K562 (cell line): ENCODE results near the gene EFCAB12. TPM values are rescaled to one million over a fixed set of nuclear protein-coding genes. Genes with fewer than 3 reads are reported as not detected.

Source experiments
- ATAC-seq: fragments of 200-7000 bp; cut with Tn5 transposase; 3 replicates; pipeline ENCODE4 v1.9.1; 2020; ENCODE audit warnings: moderate library complexity
- BruUV-seq: library from RNA; stranded (reverse); fragments of 400-500 nt; replicated peaks from 2 replicates; lab custom pipeline; 2021; lab: Mats Ljungman, UMichigan
- CTCF ChIA-PET: fragments of 300-600 bp; formaldehyde crosslinking; extraction: SDS; loops from one replicate; lab custom pipeline; 2021; ENCODE audit warnings: low intra/inter-chr PET ratio; lab: Yijun Ruan, JAX
- POLR2A ChIA-PET: fragments of 300-600, 350-650 bp; sonication (Branson Sonifier 250); formaldehyde crosslinking; extraction: SDS; loops from one replicate; lab custom pipeline; 2021; ENCODE audit warnings: antibody characterized with exemption, inconsistent platforms; lab: Yijun Ruan, JAX
- DNase-seq, 4 experiments: peaks; one replicate each; pipeline versions ENCODE4 v3.0.0 to v3.0.0-alpha.2; 2011 to 2018; ENCODE audit warnings: low spot score in 3 of 4, mixed read lengths in 3 of 4; ENCODE audit errors: extremely low read depth in 1 of 4
- FAIRE-seq: peaks from 2 replicates; lab custom pipeline; 2011; peaks lifted over from hg19 to GRCh38; lab: Jason Lieb, UNC
- H2AFZ ChIP-seq: 2 replicates; pipeline ENCODE4 v1.6.0; 2011; ENCODE audit warnings: low read depth, low read length, control low read depth, inconsistent platforms
- H3K27ac ChIP-seq: fragments of 200-600 bp; 3 replicates; pipeline ENCODE4 v1.8.0; 2011; ENCODE audit warnings: low read depth, mild to moderate bottlenecking, control low read depth, inconsistent platforms, low read length, moderate library complexity, mixed read lengths; ENCODE audit errors: extremely low read depth
- H3K27me3 ChIP-seq, 2 experiments: fragments of 300-600 bp in 1 of 2; 2 replicates in 1 of 2; 3 replicates in 1 of 2; pipeline versions ENCODE4 v1.6.0 to v1.8.0; 2011; ENCODE audit warnings: inconsistent platforms in 2 of 2, low read length in 2 of 2, mild to moderate bottlenecking in 1 of 2, mixed read lengths in 1 of 2, moderate library complexity in 1 of 2; ENCODE audit not compliant: control insufficient read depth in 2 of 2, insufficient read depth in 2 of 2
- H3K36me3 ChIP-seq: fragments of 300-600 bp; 3 replicates; pipeline ENCODE4 v1.8.0; 2011; ENCODE audit warnings: mild to moderate bottlenecking, low read length, inconsistent platforms; ENCODE audit not compliant: control insufficient read depth, insufficient read depth
- H3K4me1 ChIP-seq, 2 experiments: fragments of 200-600 bp in 1 of 2; replicated peaks in 1 of 2; 2 replicates in 1 of 2; 3 replicates in 1 of 2; pipeline versions ENCODE4 v1.5.1 to v1.8.0; 2011; ENCODE audit warnings: inconsistent platforms in 2 of 2, low read length in 2 of 2, mild to moderate bottlenecking in 1 of 2, mixed read lengths in 1 of 2, moderate library complexity in 1 of 2; ENCODE audit not compliant: control insufficient read depth in 2 of 2, insufficient read depth in 2 of 2
- H3K4me2 ChIP-seq: 2 replicates; pipeline ENCODE4 v1.6.1; 2011; ENCODE audit warnings: low read length, control low read depth, inconsistent platforms, mixed read lengths; ENCODE audit not compliant: insufficient read depth
- H3K4me3 ChIP-seq: fragments of 200-600 bp; sonication (generic), shearing (Covaris generic); 2 replicates; pipeline ENCODE4 v1.5.1; 2016; ENCODE audit warnings: control low read depth, inconsistent platforms
- H3K79me2 ChIP-seq: fragments of 200-600 bp; 3 replicates; pipeline ENCODE4 v1.8.0; 2011; ENCODE audit warnings: low read length, inconsistent platforms; ENCODE audit not compliant: control insufficient read depth, insufficient read depth
- H3K9ac ChIP-seq, 2 experiments: 2 replicates each; pipeline versions ENCODE4 v1.6.0 to v1.6.1; 2011; ENCODE audit warnings: low read depth in 2 of 2, low read length in 2 of 2, control low read depth in 1 of 2, inconsistent platforms in 1 of 2, mild to moderate bottlenecking in 1 of 2, mixed read lengths in 1 of 2; ENCODE audit not compliant: insufficient read depth in 1 of 2
- H3K9me1 ChIP-seq: one replicate; pipeline ENCODE4 v1.6.0; 2011; ENCODE audit warnings: inconsistent platforms, mild to moderate bottlenecking, low read length, moderate library complexity; ENCODE audit not compliant: control insufficient read depth, insufficient read depth
- H3K9me3 ChIP-seq: replicated peaks from 2 replicates; pipeline ENCODE4 v1.5.1; 2011; ENCODE audit warnings: low read depth, low read length, inconsistent platforms; ENCODE audit not compliant: control insufficient read depth, insufficient read depth
- H4K20me1 ChIP-seq: replicated peaks from 2 replicates; pipeline ENCODE4 v1.6.1; 2011; ENCODE audit warnings: low read length, inconsistent platforms, mixed read lengths; ENCODE audit not compliant: control insufficient read depth, insufficient read depth
- AFF4 ChIP-seq: sonication (generic); formaldehyde crosslinking; IDR thresholded peaks from 2 replicates; pipeline ENCODE4 v1.8.0; 2023; ENCODE audit warnings: mild to moderate bottlenecking, missing genetic modification reagents
- BCLAF1 ChIP-seq, 2 experiments: fragments of 450-650 bp in 1 of 2; IDR thresholded peaks; 2 replicates each; pipeline ENCODE4 v1.6.1; 2011 to 2017; ENCODE audit warnings: low read depth in 2 of 2, antibody characterized with exemption in 1 of 2, borderline replicate concordance in 1 of 2, low read length in 1 of 2, mild to moderate bottlenecking in 1 of 2, mixed read lengths in 1 of 2; ENCODE audit not compliant: control insufficient read depth in 1 of 2
- FOXM1 ChIP-seq, 2 experiments: fragments of 450-650 bp in 1 of 2; sonication (generic) in 1 of 2; formaldehyde crosslinking in 1 of 2; IDR thresholded peaks; 2 replicates each; pipeline versions ENCODE4 v1.6.1 to v1.9.0; 2017 to 2022; ENCODE audit warnings: low read depth in 2 of 2, mild to moderate bottlenecking in 2 of 2, missing genetic modification reagents in 1 of 2, moderate library complexity in 1 of 2
- HDAC2 ChIP-seq: fragments of 450-650 bp; IDR thresholded peaks from 2 replicates; pipeline ENCODE4 v1.6.1; 2016; ENCODE audit warnings: mild to moderate bottlenecking
- POLR2AphosphoS5 ChIP-seq: IDR thresholded peaks from 2 replicates; pipeline ENCODE4 v1.6.1; 2011; ENCODE audit warnings: mild to moderate bottlenecking, low read depth, low read length, moderate library complexity; ENCODE audit not compliant: control insufficient read depth, insufficient read depth
- POLR3A ChIP-seq: IDR thresholded peaks from 2 replicates; pipeline ENCODE4 v1.6.1; 2011; ENCODE audit warnings: borderline replicate concordance, mild to moderate bottlenecking, moderate library complexity; ENCODE audit not compliant: insufficient read length, insufficient read depth; ENCODE audit errors: extremely low read depth
- RBM39 ChIP-seq: fragments of 200-400 bp; formaldehyde crosslinking; optimal IDR thresholded peaks from 2 replicates; pipeline ENCODE3; 2018; ENCODE audit warnings: low read depth, low read length
- SMARCB1 ChIP-seq: IDR thresholded peaks from 2 replicates; pipeline ENCODE4 v1.6.1; 2011; ENCODE audit warnings: improper control_type of control experiment, low read depth; ENCODE audit not compliant: insufficient read length
- TSC22D4 ChIP-seq: fragments of 450-650 bp; IDR thresholded peaks from 2 replicates; pipeline ENCODE4 v1.6.1; 2016; ENCODE audit warnings: missing genetic modification characterization, missing biosample characterization, control low read depth
- ZBTB1 ChIP-seq: sonication (generic); formaldehyde crosslinking; IDR thresholded peaks from 2 replicates; pipeline ENCODE4 v1.8.1; 2023; ENCODE audit warnings: missing genetic modification reagents, low read depth, mild to moderate bottlenecking, borderline replicate concordance
- ZBTB26 ChIP-seq: fragments of 450-650 bp; formaldehyde crosslinking; IDR thresholded peaks from 2 replicates; pipeline ENCODE4 v1.4.0; 2022; ENCODE audit warnings: missing genetic modification characterization
- WGBS: fragments of 100-300 bp; shearing (Covaris generic); methylation state at CpG from one replicate; pipeline ENCODE4 v1.1.6; 2016; ENCODE audit warnings: low coverage, mixed read lengths; ENCODE audit not compliant: insufficient coverage; ENCODE audit errors: missing lambda C conversion rate; 5-methylcytosine and 5-hydroxymethylcytosine counted together
- in situ Hi-C: fragments of 300-500 bp; cut with MboI; formaldehyde crosslinking; loops from 4 replicates; pipeline ENCODE4 v1.15.0; 2018; ENCODE audit warnings: inconsistent platforms, mixed read lengths
- intact Hi-C: fragments of 100-400 bp; cut with micrococcal nuclease; formaldehyde crosslinking; loops from 2 replicates; pipeline ENCODE4 v1.14.2; 2022
- polyA plus RNA-seq, 8 experiments: library from polyadenylated mRNA; depleted of rRNA in 4 of 8; stranded (reverse) in 5 of 8; unstranded in 3 of 8; fragments of >200 nt; fragmentation: Nextera tagmentation in 2 of 8; fragmentation: Illumina TruSeq in 1 of 8; extraction: Ambion mirVana in 2 of 8; extraction: Trizol in 1 of 8; gene quantifications; 2 replicates each; pipeline versions ENCODE4 v1.2.1 to v1.2.3, GENCODE V29; 2011 to 2014; ENCODE audit warnings: inconsistent platforms in 1 of 8, missing spikeins in 1 of 8
- total RNA-seq, 7 experiments: library from RNA; depleted of rRNA in 6 of 7; stranded (reverse); fragments of >200 nt in 6 of 7; fragmentation: Illumina TruSeq in 2 of 7; extraction: Trizol in 2 of 7; gene quantifications; 2 replicates each; pipeline versions ENCODE4 v1.2.1 to v1.2.3, GENCODE V29; 2011 to 2021; ENCODE audit warnings: low replicate concordance in 1 of 7

EFCAB12 gene
- total and polyA plus RNA-seq, 9 of the 15 experiments (the other 6 are each of a cell fraction or from before 2014, with no cell fraction given), result 0.08 to 0.95 (median 0.56) TPM; not detected in 1

GRCh38 chr3:129439226-129439816 lies 10.9 kb upstream of the EFCAB12 start:
- peak overlapping the region; percentile 81 for H3K27ac ChIP-seq
- ATAC-seq (peak; percentile 35), FAIRE-seq (no peak), DNase-seq (peak; percentile 28 to 67 (median 48))
- intact Hi-C loops (loop anchor here (5.0 kb wide), 3 partner anchors 42 to 112 kb away; no protein-coding TSS in a partner anchor), in situ Hi-C loops (no loop called here)
- H2AFZ ChIP-seq, result peak overlapping the region; percentile 76
- peak overlapping the region; percentile 88 for H3K4me2 ChIP-seq
- 0% methylated on average over 17 of the region's 17 CpGs for WGBS
- no peaks in the 10 kb centered on the region for H3K9me3 ChIP-seq
- POLR2A ChIA-PET, result interaction anchor here (0.6 to 5.3 kb wide), 13 partner anchors 10 to 285 kb away, joined by 3 to 67 read pairs (median 4); partner anchors contain the start of gene EFCAB12
- H3K9ac ChIP-seq, result peak overlapping the region; percentile 83 to 95
- H3K79me2 ChIP-seq, result peaks cover 87% of the 10 kb centered on the region
- H3K4me1 ChIP-seq, result peaks cover 7 to 38% of the 10 kb centered on the region in 2 experiments
- peak overlapping the region; percentile 76 for H3K4me3 ChIP-seq
- no peaks in the 10 kb centered on the region for H3K27me3 ChIP-seq
- H3K9me1 ChIP-seq, result no peaks in the 10 kb centered on the region
- TSS peak; percentile 55 for BruUV-seq
- CTCF ChIA-PET, result interaction anchor here (0.6 kb wide), 1 partner anchor 23 kb away, joined by 3 read pairs; no protein-coding TSS in a partner anchor
- no peaks in the 10 kb centered on the region for H4K20me1 ChIP-seq
- peaks cover 38% of the 10 kb centered on the region for H3K36me3 ChIP-seq
- TF ChIP-seq FOXM1 (IDR thresholded peaks at IDR 0.05; ENCODE audit: low read depth) (no peak), FOXM1 (CRISPR knock-in tag; IDR thresholded peaks at IDR 0.05; ENCODE audit: low read depth) (no peak), BCLAF1 (IDR thresholded peaks at IDR 0.05; ENCODE audit: borderline replicate concordance in 1 of 2, control insufficient read depth in 1 of 2, low read depth in 2 of 2, low read length in 1 of 2) (no peak), RBM39 (no peak), HDAC2 (peak; percentile 76), AFF4 (CRISPR knock-in tag) (0 out of 2 replicates have a peak, but pooled peaks have one; percentile 50), SMARCB1 (no peak), TSC22D4 (tag) (no peak), ZBTB26 (CRISPR knock-in tag) (no peak), POLR3A (no peak), ZBTB1 (no peak), POLR2AphosphoS5 (no peak)
